Vagina (tissue), 2 donors: Measurements from ENCODE around the gene PARM1. TPM values are rescaled to one million over a fixed set of nuclear protein-coding genes. Genes with fewer than 3 reads are reported as not detected.

Experiments
- DNase-seq, 2 donors: peaks; one replicate each; pipeline ENCODE4 v3.0.0-alpha.2; 2017; ENCODE audit errors: extremely low spot score in 2 of 2
- H3K27ac ChIP-seq: fragments of 200-600 bp; sonication (generic); one replicate; pipeline ENCODE4 v1.5.1; 2019
- H3K27me3 ChIP-seq: fragments of 200-600 bp; sonication (generic); one replicate; pipeline ENCODE4 v1.5.1; 2019
- H3K36me3 ChIP-seq, 2 donors: fragments of 200-600 bp; sonication (generic); one replicate each; pipeline ENCODE4 v1.5.1; 2017 to 2019
- H3K4me1 ChIP-seq: fragments of 200-600 bp; sonication (generic); one replicate; pipeline ENCODE4 v1.5.1; 2019
- H3K4me3 ChIP-seq, 2 donors: fragments of 200-600 bp; sonication (generic); 1 replicate in 1 of 2; 2 replicates in 1 of 2; pipeline ENCODE4 v1.5.1; 2016 to 2019
- H3K9me3 ChIP-seq: fragments of 200-600 bp; sonication (generic); one replicate; pipeline ENCODE4 v1.5.1; 2019
- POLR2A ChIP-seq, 2 donors: fragments of 450-650 bp; IDR thresholded peaks; one replicate each; pipeline ENCODE4 v1.6.1; 2017; ENCODE audit warnings: antibody characterized with exemption in 2 of 2, mild to moderate bottlenecking in 2 of 2, moderate library complexity in 2 of 2
- POLR2AphosphoS5 ChIP-seq, 2 donors: sonication (generic); formaldehyde crosslinking; IDR thresholded peaks; one replicate each; pipeline ENCODE4 v1.9.0; 2017; ENCODE audit warnings: antibody characterized with exemption in 2 of 2, mild to moderate bottlenecking in 2 of 2, low read depth in 1 of 2; ENCODE audit not compliant: insufficient read depth in 1 of 2
- intact Hi-C: fragments of 100-400 bp; cut with DNase I; formaldehyde crosslinking; loops from one replicate; pipeline ENCODE4 v1.15.1; 2023
- total RNA-seq: library from RNA; depleted of rRNA; stranded (reverse); fragments of >200 nt; gene quantifications from one replicate; pipeline ENCODE4 v1.2.3, GENCODE V29; 2016
- TF ChIP-seq, protein P1 (sequence below), 3 experiments: fragments of 450-650 bp in 2 of 3; fragments of 200-600 bp in 1 of 3; sonication (generic) in 1 of 3; IDR thresholded peaks; one replicate each; pipeline ENCODE4 v1.5.1; 2017 to 2019; ENCODE audit warnings: antibody characterized with exemption in 3 of 3, mild to moderate bottlenecking in 2 of 3, moderate library complexity in 2 of 3

PARM1 gene
- total RNA-seq, 1 donor from 2014 or later: 26.3 TPM

DNA sequence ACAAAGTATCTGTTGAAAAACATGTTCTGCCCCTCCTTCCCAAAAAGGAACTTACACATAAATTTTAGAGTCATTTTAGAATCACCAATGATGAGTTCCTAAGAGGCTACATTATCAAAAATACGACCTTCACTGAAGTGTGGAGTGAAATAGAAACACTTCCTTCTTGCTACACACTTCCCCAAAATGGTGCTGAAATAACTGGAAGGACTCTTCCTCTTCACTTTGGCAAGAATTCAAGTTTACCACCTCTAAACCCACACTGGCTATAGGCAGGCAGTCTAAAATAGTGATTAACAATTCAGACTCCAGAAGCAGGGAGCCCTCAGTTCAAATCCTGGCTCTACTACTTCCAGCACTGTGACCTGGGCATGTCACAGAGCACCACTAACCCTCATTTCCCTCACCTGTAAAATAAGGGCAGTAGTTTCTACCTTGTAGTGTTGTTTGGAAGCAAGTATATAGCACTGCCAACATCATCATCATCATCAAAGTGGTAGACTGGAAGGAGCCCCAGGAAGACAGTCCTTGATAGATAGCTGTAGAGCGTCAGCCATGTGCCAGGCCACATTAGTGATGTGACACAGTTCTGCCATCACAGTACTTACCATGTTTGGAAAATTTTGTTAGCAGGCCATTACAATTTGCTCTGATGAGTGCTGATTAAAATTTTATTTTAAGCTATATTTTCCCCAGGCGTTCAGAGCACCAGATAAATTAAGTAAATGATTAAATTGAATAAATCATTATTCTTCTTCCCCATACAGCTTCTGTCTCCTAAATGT is 103.3 kb downstream of the PARM1 start:
- no peak for DNase-seq
- no peak overlapping the region for H3K27ac ChIP-seq
- no peak overlapping the region for H3K4me3 ChIP-seq
- intact Hi-C loops: no loop called here
- H3K27me3 ChIP-seq: no peaks in the 10 kb centered on the region
- H3K9me3 ChIP-seq: no peaks in the 10 kb centered on the region
- no peaks in the 10 kb centered on the region for H3K36me3 ChIP-seq
- H3K4me1 ChIP-seq: no peaks in the 10 kb centered on the region
- TF ChIP-seq POLR2AphosphoS5 (IDR thresholded peaks at IDR 0.05; ENCODE audit: insufficient read depth in 1 of 2, low read depth in 1 of 2) (no peak), POLR2A (IDR thresholded peaks at IDR 0.05) (no peak)
- TF ChIP-seq, protein P1, sequence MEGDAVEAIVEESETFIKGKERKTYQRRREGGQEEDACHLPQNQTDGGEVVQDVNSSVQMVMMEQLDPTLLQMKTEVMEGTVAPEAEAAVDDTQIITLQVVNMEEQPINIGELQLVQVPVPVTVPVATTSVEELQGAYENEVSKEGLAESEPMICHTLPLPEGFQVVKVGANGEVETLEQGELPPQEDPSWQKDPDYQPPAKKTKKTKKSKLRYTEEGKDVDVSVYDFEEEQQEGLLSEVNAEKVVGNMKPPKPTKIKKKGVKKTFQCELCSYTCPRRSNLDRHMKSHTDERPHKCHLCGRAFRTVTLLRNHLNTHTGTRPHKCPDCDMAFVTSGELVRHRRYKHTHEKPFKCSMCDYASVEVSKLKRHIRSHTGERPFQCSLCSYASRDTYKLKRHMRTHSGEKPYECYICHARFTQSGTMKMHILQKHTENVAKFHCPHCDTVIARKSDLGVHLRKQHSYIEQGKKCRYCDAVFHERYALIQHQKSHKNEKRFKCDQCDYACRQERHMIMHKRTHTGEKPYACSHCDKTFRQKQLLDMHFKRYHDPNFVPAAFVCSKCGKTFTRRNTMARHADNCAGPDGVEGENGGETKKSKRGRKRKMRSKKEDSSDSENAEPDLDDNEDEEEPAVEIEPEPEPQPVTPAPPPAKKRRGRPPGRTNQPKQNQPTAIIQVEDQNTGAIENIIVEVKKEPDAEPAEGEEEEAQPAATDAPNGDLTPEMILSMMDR (IDR thresholded peaks at IDR 0.05): no peak

GRCh38 chr4:75037252-75037651 is 104.3 kb downstream of the PARM1 start:
- no peak overlapping the region for H3K27ac ChIP-seq
- no peaks in the 10 kb centered on the region for H3K4me1 ChIP-seq
- H3K36me3 ChIP-seq: no peaks in the 10 kb centered on the region
- no peaks in the 10 kb centered on the region for H3K9me3 ChIP-seq
- TF ChIP-seq POLR2AphosphoS5 (IDR thresholded peaks at IDR 0.05; ENCODE audit: insufficient read depth in 1 of 2, low read depth in 1 of 2) (no peak), POLR2A (IDR thresholded peaks at IDR 0.05) (no peak)
- DNase-seq: no peak
- H3K27me3 ChIP-seq: no peaks in the 10 kb centered on the region
- H3K4me3 ChIP-seq: no peak overlapping the region
- intact Hi-C loops: no loop called here

- Histone ChIP-seq H3K27ac (no peak overlapping the region), H3K27me3 (no peaks in the 10 kb centered on the region), H3K9me3 (no peaks in the 10 kb centered on the region), H3K36me3 (no peaks in the 10 kb centered on the region), H3K4me1 (no peaks in the 10 kb centered on the region), H3K4me3 (no peak overlapping the region)
- no peak for DNase-seq
- intact Hi-C loops: no loop called here
- no peak for TF ChIP-seq POLR2AphosphoS5 (IDR thresholded peaks at IDR 0.05; ENCODE audit: insufficient read depth in 1 of 2, low read depth in 1 of 2)
- no peak for TF ChIP-seq POLR2A (IDR thresholded peaks at IDR 0.05)
- TF ChIP-seq, protein P1 (IDR thresholded peaks at IDR 0.05): no peak
Measured at GRCh38 chr4:75038376-75038775, 105.5 kb downstream of the PARM1 start.

DNA sequence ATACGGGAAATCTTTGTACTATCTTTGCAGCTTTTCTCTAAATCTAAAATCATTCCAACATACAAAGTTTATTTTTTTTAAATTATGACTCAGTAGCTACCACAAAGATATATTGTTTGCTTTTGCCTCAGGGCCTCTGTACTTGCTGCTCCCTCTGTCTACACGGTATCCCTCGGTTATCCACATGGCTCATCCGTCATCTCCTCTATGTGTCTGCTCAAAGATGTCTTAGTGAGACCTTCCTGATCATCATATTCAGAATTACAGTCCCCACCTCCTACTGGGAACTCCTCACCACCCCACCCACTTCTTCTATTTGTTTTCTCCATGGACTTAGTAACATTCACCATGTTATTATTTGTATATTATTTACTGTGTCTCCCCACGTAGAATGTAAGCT is 107.8 kb downstream of the PARM1 start:
- no peak overlapping the region for H3K27ac ChIP-seq
- H3K4me3 ChIP-seq: no peak overlapping the region
- H3K36me3 ChIP-seq: no peaks in the 10 kb centered on the region
- no peak for DNase-seq
- intact Hi-C loops: no loop called here
- H3K27me3 ChIP-seq: no peaks in the 10 kb centered on the region
- TF ChIP-seq, protein P1 (IDR thresholded peaks at IDR 0.05): no peak
- TF ChIP-seq POLR2AphosphoS5 (IDR thresholded peaks at IDR 0.05; ENCODE audit: insufficient read depth in 1 of 2, low read depth in 1 of 2) (no peak), POLR2A (IDR thresholded peaks at IDR 0.05) (no peak)
- no peaks in the 10 kb centered on the region for H3K9me3 ChIP-seq
- H3K4me1 ChIP-seq: no peaks in the 10 kb centered on the region

DNA sequence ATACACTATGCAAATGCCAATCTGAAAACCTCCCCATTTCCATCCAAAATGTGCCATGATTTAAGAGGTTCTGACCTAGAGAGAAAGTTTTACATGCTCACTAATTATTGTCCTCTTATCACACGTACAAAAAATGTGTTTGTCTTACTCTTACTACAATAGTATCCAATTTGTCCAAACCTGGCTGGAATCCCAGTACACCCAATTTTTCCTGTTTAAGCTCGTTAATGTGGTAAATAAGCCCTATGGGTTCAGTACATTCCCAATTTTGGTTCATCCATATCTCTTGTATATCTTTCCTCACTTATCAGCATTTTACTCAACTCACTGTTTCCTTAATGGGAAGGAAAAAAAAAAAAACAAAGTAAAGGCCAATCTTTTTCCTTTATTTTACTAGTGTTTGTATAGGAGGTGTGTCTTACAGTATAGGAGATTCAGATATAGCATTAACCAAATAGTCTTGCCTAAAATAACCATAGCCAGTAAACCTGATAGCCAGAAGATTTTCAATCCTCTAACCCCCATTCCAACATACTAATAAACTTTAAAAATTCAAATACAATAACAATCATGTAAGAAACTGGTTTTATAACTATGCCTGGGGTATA is 109.8 kb downstream of the PARM1 start:
- DNase-seq: no peak
- no peak overlapping the region for H3K27ac ChIP-seq
- no peak overlapping the region for H3K4me3 ChIP-seq
- intact Hi-C loops: no loop called here
- no peaks in the 10 kb centered on the region for H3K4me1 ChIP-seq
- TF ChIP-seq, protein P1 (IDR thresholded peaks at IDR 0.05): no peak
- no peak for TF ChIP-seq POLR2AphosphoS5 (IDR thresholded peaks at IDR 0.05; ENCODE audit: insufficient read depth in 1 of 2, low read depth in 1 of 2)
- no peak for TF ChIP-seq POLR2A (IDR thresholded peaks at IDR 0.05)
- no peaks in the 10 kb centered on the region for H3K9me3 ChIP-seq
- no peaks in the 10 kb centered on the region for H3K27me3 ChIP-seq
- no peaks in the 10 kb centered on the region for H3K36me3 ChIP-seq
